Stimulated activated CD4-positive, alpha-beta T cell treated with anti-CD3 and anti-CD28 coated beads, TNF-alpha, amount 100 ng/mL, for 1 hour (primary cell): ENCODE results near the gene HOXA4.

Experiments
- DNase-seq, 3 donors: peaks; one replicate each; pipeline ENCODE4 v3.0.0-alpha.2; 2020; ENCODE audit warnings: low read depth in 3 of 3, low spot score in 1 of 3

HOXA4 gene

GRCh38 chr7:27133409-27134231 lies 3.1 kb upstream of the HOXA4 start:
- DNase-seq, result no peak

GRCh38 chr7:27132978-27133377 lies 2.4 kb upstream of the HOXA4 start:
- no peak for DNase-seq

DNA sequence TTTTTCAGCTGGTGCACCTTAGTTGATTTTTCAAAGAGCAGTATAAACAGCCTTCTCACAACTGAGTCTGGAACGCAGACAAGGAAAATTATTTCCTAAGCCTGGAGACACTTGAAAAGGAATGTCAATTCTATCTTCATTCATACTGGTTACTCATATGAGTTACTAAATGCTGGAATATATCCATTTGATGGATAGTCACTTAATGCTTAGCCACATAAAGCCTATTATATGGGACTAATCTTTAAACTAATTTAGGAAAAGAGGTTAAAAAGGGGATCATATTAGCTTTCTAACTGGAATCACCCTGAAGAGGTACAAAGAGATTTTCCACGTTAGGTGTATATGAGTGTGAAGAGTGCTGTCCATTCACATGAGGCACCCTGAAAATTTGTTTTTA lies 1.7 kb upstream of the HOXA4 start:
- no peak for DNase-seq

DNA sequence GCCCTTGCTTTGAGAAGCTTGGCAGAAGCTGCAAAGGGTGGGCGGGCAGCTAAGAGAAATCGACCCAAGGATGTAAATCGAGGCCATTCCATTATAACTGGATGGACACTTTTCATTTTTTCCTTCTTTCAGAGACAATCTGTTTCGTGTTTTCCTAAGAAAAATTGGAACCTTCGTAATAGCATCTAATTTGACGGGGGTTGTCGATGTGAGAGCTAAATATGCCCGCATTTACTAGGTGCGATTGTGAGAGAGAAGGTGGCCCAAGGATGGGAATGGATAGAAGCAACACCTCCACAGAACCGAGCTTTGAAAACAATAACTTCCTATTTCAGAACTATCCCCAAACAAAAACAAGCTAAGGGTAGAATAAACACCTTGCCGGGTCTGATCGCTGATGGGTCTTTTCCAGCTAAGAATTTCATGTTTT lies 848 bp upstream of the HOXA4 start:
- DNase-seq, result no peak

DNA sequence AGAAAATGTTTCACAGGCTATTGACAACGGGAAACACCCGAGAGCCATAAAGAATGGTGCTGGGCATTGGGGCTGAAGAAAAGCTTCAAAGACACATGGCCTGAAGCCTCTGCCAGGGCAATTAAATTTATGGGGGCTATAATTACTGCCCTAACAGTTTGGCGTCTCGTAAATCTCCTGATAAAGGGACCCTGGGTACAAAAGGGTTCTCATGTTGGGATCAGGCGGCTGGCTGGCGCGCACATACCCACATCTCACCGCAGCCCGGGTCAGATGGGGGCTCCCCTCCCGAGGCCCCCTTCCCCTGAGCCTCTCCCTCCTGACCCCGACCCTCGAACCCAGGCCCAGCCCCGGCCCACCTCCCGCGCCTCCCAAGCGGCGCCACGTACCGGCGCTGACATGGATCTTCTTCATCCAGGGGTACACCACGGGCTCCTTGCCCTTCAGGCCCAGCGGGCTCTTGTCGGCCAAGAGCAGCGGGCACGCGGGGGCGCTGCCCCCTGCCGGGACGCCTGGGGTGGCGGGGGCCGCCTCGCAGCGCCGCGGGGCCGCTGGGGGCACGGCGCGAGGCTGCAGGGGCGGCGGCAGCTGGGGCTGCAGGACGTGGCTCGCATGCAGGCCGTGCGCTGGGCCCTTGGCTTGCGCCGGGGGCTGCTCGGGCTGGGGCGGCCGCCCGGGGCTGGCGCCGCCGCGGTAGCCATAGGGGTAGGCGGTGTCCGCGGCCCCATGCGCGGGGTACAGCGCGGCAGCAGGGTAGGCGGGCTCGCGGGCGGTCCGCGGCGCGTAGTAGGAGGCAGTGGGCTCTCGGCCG lies 623 bp downstream of the HOXA4 start:
- no peak for DNase-seq

DNA sequence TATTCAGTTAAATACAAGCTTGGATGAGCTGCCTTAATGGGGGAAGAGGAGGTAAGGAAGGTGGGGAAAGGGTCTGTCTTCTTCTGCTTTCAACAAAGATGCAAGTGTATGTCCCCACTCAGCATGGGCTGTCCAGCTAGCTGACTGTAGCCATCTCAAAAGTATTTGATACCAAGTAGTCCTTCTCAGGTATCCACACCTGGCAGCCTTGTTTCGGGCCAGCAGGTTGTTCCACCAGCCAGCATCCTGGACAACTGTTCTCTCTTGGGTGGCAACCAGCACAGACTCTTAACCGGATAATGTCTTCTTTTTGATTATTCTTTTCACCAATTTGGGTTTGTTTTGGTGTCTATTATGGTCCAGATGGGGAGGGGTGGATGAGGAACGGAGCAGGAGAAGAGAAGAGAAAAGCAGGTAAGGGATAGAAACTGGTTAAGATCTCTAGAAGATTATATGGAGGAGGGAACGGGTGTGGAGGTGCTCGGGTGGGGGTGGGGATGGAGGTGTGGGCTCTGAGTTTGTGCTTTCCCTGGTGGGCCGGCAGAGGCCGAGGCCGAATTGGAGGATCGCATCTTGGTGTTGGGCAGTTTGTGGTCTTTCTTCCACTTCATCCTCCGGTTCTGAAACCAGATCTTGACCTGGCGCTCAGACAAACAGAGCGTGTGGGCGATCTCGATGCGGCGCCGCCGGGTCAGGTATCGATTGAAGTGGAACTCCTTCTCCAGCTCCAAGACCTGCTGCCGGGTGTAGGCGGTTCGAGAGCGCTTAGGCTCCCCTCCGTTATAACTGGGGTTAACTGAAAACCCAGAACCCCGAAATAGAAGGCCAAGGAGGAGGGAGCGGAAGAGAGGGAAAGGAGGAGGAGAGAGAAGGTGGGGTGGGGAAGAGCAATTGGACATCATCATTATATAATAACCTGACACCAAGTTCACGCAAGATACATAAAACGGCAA lies 1.5 kb downstream of the HOXA4 start:
- DNase-seq, result no peak

- DNase-seq, result no peak
Measured at GRCh38 chr7:27128034-27128433, 2.5 kb downstream of the HOXA4 start.

- DNase-seq, result no peak
Measured at GRCh38 chr7:27126596-27127327, 3.8 kb downstream of the HOXA4 start.

DNA sequence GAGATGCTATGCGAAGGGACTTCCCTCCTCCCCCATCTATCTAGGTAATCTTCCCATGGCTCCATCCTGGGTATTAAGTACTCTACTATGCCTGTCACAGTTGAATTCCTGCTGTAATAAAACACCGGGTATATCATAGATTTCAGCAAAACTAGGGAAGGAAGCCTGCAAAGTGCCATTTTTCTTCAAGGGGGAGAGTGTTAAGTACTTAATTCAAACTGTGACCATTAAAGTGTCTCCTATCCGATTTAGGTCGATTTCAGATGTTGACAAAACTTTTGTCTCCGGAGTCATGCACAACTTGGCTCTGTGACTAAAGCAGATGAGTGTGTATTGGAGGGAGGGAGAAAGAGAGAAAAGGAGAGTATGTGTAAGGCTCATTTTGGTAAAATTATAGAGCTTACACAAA lies 4.6 kb downstream of the HOXA4 start:
- no peak for DNase-seq

- DNase-seq, result no peak
Measured at GRCh38 chr7:27124902-27125689, 5.5 kb downstream of the HOXA4 start.

DNA sequence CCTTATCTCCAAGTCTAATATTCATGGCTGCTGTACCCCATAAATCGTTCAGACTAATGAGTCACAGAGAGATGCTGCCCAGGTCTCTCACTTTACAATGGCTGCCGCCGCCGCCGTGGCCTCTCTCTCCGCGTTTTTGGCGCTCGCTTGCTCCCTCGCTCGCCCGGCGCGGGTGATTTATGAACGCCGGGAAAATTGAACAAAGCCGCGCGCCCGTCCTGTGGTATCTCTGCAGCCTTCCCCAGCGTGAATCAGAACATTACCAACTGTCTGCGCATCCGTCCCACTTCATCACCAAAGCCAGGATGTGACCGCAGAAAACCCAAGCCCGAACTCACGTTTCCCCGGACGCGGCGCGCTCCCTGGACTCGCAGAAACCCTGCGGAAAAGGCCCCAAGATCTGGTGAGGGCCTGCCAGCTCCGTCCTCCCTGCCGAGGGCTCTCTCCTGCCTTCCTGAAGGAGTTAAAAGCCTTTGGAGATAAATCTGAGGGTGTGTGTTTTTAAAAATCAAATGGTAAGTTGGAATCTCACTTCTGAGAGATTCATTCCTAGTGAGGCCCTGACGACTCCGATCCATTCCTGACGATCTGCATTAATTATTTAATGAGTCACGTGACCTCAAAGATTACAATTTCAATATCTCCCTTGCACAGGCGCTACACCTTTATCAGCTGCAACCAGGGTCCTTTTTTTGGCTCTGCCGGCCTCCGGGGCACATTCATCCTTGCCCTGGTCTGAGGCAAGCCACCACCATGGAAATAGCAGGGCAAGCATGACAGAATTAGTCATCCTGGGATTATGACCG lies 6.3 kb downstream of the HOXA4 start:
- no peak for DNase-seq

DNA sequence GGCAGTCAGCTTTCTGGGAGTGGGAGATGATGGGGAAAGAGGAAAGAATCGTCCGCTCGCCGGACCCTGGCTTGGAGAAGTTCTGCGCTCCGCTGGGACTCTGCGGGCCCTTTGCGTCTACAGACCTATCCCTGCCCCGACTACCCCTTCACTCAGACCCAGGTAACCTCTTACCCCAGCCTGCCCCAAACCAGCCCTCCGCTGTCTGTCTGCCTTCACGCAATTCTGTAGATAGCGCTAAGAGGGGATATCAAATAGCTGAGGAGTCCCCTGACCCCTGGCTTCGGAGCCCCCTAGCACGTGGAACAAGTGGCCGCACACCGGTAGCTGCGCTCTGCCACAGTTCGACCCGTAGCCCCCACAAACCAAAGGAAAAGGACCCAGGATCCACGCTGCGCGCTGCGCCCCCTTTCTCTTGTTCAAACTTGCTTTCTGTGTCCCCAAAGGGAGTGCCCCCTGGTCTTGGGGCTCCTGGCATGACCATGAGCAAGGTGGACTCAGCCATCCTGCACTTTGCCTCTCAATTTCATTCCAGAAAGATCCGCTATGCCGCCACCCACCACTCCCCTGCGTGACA lies 7.0 kb downstream of the HOXA4 start:
- DNase-seq, result no peak

DNA sequence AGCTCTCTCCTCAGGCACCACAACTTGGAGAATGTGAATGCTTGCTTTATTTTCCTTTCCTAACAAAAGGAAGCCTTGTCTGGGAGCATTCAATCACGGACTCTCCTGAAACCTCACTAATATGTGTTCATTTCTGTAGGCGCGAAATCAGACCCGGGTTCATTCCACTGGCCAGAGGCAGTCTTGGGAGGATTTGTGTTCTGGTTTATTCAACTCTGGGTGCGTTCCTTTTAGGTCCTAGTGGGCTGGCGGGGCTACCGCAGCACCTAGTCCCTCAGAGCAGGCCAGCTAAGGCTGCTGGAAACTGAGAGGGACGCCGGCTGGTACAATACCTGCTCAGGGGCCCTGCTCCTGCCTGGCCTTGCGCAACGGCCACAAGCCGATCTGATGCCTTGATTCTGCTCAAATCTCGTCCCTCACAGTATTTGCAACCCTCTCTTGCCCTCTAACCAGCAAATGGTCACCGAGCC lies 7.5 kb downstream of the HOXA4 start:
- no peak for DNase-seq

GRCh38 chr7:27122077-27122910 lies 8.3 kb downstream of the HOXA4 start:
- no peak for DNase-seq

GRCh38 chr7:27121684-27122076 lies 8.9 kb downstream of the HOXA4 start:
- no peak for DNase-seq

DNA sequence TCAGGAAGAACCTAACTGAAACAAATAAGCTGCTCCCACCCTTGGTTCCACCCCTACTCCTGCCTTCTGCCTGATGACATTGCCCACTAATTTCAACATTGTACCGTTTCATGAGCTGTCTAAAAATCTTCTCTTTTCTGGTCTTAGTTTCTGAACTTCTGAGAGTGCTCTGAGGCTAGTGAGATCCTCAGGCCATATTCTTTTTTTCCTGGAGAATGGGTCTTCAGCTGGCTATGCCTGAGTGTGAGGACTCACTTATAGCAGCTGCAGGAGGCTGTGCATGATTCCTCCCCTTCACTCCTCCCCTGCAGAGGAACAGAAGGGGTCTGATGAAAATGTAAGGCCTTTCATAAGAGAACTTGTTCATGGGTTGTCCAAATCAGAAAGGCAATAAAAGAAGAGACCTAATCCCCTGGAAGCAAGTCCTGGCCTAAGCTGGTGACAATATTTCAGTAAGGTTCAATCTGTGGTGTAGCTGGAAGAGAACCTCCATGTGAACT lies 11.1 kb downstream of the HOXA4 start:
- DNase-seq, result no peak

GRCh38 chr7:27118580-27118979 lies 12.0 kb downstream of the HOXA4 start:
- no peak for DNase-seq
